Endothelial cell of hepatic sinusoid (primary cell): ENCODE data around the gene KRT80.

ENCODE experiments used
- in situ Hi-C: cut with HindIII; loops from 2 replicates; pipeline ENCODE4 v1.10.0; 2017; ENCODE audit warnings: low sequenced_read_pairs

The KRT80 gene

DNA sequence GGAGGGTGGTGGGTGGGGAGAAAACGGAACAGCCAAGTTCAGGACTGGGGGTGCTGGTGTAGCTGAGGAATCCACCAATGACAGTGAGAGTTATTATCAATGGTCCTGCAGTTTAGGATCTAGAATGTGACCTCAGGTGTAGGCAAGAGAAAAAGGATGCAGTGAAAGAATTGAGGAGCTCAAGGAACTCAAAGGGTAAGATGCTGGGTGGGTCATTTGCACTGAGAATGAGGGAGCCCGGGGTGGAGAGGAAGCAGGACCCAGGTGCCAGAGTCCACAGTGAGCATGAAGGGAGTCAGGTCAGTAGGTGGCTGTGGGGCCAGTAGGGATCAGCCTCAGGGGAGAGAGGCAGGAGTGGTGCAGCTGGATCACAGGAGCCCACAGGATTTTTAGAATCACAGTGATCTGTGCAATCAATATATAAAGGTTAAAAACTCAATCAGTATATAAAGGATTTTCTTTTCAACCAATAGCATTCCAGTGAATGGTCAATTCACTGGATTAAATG lies 38.1 kb upstream of the KRT80 start:
- in situ Hi-C loops: loop anchor here (5.0 kb wide), 1 partner anchor 52 kb away; no protein-coding TSS in a partner anchor

DNA sequence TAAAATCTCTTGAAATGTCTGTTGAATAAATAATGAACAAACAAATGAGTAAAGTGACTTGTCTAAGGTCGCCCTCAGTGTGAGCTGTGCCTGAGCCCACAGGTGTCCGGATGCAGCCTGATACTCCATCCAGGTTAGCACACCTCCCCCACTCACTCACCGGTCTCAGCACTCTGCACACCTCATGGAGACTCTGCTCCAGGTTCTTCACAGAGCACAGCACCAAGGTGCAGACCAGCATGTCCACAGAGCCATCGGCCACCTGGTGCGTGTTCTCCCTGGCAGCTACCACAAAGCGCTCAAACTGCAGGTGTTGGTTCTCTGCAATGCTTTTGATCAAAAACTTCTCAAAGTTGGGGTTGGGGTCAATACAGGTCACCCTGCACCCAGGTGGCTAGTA lies 37.1 kb upstream of the KRT80 start:
- in situ Hi-C loops: loop anchor here (5.0 kb wide), 1 partner anchor 53 kb away; no protein-coding TSS in a partner anchor

DNA sequence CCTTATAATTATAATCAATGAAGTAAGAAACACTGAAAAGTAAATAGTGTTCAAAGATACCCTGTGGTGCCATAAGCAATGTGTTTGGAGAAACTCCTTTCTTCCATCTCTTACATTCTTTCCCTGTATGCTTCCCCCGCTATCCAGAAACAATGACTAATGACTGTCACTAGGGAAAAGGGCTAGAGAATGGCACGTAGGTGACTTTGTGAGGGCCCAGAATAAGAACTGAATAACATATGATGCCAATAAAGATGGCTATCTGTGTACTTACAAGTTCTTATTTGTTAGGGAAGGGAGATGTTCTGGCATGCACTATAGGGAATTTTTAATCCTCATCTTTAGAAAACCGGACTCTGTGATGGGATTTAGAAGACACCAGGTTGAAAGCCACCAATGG lies 36.6 kb upstream of the KRT80 start:
- in situ Hi-C loops: loop anchor here (5.0 kb wide), 1 partner anchor 54 kb away; no protein-coding TSS in a partner anchor

DNA sequence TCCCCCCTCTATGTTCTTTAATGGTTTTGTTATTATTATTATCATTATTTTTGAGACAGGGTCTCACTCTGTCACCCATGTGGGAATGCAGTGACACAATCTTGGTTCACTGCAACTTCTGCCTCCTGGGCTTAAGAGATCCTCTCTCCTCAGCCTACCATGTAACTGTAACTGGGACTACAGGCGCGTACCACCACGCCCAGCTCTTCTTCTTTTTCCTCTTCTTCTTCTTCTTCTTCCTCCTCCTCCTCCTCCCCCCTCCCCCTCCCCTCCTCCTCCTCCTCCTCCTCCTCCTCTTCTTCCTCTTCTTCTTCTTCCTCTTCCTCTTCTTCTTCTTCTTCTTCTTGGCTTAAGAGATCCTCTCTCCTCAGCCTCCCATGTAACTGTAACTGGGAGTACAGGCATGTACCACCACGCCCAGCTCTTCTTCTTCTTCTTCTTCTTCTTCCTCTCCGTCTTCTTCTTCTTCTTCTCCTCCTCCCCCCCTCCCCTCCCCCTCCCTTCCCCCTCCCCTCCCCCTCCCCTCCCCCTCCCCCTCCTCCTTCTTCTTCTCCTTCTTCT lies 35.9 kb upstream of the KRT80 start:
- in situ Hi-C loops: loop anchor here (5.0 kb wide), 1 partner anchor 55 kb away; no protein-coding TSS in a partner anchor

DNA sequence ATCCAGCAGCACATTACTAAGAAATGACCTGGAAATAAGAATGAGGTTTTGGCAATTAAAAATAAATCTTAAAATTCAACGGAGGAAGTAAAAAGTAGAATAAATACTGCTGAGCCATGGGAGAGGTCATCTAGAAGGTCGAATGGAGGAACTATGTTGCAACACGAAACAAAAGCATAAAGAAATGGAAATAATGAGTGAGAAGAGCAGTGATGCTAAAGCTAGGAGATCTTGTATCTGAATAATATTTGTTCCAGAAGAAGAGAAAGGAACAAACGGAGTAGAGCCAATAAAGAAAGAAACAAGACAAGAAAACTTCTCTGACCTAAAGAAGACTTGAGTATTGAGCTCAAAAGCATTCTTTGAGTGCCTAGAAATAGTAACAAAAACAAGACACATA lies 34.6 kb upstream of the KRT80 start:
- in situ Hi-C loops: loop anchor here (5.0 kb wide), 1 partner anchor 56 kb away; no protein-coding TSS in a partner anchor

DNA sequence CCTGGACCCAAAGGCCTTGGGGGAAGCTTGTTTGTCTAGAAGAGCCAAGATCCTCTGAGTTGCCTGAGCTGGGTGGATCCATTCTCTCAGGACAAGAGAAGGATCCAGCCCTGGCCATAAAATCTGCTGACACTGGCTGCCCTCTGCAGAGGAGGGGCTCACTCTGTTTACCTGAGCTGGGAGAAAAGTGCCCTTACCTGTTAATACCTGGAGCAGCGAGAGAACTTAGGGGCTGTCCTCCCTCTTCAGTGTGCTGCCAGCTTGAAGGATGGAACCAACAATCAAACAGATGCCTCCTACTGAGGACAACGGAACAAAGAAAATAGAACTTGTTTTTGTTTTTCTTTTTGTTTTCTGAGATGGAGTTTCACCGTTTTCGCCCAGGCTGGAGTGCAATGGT lies 33.9 kb upstream of the KRT80 start:
- in situ Hi-C loops: loop anchor here (5.0 kb wide), 1 partner anchor 57 kb away; no protein-coding TSS in a partner anchor

DNA sequence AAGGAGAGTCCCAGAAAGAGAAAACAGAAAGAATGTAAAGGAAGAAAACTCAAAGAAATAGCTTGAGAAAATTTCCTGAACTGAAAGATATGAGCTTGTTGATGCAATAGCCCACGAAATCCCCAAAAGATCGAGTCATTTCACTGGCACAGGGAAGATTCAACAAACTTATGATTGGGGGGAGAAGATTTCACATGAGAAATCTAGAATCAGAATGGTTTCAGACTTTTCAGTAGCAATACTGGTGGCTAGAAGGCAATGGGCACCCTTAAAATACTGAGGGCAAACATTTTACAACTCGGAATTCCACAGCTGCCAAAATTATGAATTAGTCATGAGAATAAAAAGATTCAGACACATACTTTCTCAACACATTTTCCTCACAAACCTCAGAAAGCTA lies 32.3 kb upstream of the KRT80 start:
- in situ Hi-C loops: no loop called here

DNA sequence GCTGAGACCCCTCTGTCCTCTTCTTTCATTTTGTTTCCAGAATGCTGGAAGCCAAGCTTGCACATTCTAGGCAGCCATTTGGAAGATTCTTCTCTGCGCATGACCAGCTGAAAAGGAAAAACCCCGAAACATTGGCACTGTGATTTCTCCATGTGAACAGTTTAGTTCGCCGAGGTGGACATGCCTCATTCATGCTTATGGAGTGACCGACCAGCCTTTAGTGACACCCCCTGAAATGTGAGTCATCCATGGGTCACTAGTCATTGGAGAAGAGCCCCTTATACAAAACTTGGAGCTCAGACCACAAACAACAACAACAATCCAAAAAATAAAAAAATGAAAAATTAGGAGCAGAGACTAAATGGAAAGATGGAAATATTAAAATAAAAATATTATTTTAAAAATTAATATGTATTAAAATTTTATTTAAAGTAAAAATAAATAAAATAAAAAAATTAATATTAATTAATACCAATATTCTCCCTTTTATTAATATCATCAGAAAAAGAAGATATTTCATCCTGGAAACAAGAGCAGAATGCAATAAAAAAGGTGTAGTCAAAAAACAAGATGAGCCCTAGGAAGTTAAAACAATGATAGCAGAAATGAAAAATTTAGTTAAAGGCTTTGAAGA lies 31.7 kb upstream of the KRT80 start:
- in situ Hi-C loops: no loop called here

DNA sequence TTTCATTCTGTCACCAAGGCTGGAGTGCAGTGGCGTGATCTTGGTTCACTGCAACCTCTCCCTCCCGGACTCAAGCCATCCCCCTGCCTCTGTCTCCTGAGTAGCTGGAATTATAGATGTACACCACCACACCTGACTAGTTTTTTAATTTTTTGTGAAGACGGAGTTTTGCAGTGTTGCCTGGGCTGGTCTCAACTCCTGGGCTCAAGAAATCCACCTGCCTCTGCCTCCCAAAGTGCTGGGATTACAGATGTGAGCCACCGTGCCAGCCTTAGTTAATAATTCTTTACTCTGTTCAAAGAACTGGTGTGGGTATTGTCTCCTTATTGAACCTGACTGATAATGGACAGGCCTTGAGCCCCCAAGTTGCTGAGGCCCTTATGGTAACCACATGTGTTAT lies 30.9 kb upstream of the KRT80 start:
- in situ Hi-C loops: no loop called here

DNA sequence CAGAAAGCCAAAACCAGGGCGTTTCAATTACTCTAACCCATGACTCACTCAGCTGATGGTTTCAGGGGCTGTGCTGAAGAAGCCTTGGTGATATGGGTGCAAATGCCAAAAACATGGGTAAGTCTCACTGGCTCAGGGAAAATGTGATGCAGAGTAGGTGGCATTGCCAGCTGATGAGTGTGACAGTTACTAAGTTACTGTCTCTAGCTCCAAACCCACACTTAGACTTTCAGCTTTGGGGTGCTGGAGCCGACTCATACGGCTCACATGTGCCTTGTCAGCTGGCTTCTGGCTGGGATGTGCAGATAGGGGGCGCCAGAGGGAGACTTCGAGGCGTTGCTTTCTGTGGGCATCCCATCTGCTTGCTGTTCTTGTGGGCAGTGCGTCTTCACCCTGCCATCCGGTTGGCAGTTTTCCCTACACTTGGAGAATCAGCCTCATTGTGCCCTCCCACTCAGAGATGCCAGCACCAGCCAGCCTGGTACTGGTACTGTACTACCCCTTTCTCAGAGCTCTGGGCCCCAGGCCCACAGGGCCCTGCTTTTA lies 30.2 kb upstream of the KRT80 start:
- in situ Hi-C loops: no loop called here

DNA sequence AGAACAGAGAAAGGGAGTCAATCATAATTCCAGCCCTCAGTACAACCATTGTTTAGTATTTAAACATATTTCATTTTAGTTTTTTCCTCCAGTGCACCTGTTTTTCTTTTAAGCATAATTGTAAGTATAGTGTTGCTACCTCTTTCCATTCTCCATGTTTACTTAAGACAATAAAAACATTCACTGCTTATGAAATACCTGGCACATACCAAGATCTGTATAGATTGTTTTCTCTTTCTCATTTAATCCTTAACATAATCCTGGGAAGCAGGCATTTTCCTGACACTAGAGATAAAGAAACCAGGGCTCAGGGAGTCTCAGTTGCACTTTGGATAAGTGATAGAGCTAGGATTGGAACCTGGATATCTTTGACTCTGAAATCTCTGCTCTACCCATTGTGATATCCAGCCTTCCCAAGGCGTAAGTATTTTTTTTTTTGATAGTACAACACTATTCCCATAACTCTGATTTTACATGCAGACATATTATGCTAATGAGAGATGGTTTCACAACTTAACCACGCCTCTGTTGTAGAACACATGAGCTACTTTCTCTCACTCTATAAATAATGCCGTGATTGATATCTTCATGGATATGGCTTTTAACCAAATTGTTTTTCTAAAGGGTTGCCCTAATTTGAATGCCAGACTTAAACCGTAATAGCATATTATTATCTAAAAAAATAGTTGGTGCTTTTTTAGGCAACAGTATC lies 29.4 kb upstream of the KRT80 start:
- in situ Hi-C loops: no loop called here

DNA sequence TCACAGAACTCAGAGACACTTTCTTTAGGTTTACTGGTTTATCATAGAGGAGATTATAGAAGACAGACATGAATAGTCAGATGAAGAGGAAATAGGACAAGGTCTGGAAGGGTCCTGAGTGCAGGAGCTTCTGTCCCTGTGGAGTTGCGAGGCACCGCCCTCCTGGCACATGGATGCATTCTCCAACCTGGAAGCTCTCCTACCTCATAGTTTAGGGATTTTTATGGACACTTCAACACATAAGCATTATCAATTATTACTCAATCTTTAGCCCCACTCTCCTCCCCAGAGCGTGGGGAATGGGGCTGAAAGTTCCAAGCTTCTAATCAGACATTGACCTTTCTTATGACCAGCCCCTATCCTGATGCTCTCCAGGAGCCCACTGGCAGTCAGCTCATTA lies 28.7 kb upstream of the KRT80 start:
- in situ Hi-C loops: no loop called here

DNA sequence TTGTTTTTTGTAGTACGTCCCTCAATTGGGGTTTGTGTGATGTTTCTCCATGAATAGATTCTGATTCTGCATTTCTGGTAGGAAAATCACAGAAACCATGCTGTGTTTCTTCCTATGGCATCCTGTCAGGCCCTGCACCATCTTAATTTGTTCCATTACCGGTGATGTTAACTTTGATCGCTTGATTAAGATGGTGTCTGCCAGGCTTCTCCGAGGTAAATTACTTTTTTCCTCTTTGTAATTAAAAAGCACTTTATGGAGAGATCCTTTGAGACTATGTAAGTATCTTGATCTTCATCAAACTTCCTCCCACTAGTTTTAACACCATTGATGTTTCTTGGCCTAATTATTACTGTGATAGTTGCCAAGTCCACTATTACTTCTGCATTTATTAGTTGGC lies 26.2 kb upstream of the KRT80 start:
- in situ Hi-C loops: loop anchor here (5.0 kb wide), 1 partner anchor 94 kb away; no protein-coding TSS in a partner anchor

DNA sequence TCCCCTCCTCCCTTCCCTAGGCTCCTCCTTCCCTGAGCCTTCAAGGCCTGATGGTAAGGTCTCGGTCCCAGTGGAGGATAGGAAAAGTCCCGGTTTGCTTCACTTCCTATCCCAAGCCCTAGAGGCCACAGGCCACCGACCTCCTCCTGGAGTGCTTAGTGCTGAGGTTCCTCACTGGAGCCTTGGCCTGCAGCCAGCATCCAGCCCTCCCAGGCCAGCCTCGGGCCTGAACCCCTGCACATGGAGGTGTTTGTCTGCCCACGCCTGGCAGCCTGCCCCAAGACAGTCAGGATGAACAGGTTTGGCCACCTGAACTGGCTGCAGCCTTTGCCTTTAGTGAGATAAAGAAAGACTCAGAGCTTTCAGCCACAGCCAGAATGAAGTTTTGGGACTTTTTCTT lies 25.4 kb upstream of the KRT80 start:
- in situ Hi-C loops: loop anchor here (5.0 kb wide), 1 partner anchor 95 kb away; no protein-coding TSS in a partner anchor

DNA sequence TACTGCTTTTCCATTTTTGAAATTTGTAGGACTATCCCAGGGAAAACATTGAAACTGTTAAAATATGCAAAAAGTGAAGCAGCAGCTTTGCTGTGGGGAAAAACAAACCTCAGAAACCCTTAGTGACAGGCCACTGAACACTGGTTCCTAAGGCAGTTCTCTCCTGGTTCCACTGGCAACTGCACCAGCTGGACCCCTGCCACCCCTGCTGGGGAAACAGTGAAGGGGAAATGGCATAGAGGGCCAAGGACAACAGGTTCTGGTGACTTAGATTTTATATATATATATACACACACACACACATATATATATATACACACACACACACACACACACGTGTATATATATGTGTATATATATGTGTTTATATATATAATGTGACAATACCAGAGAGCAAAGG lies 25.0 kb upstream of the KRT80 start:
- in situ Hi-C loops: loop anchor here (5.0 kb wide), 1 partner anchor 95 kb away; no protein-coding TSS in a partner anchor

DNA sequence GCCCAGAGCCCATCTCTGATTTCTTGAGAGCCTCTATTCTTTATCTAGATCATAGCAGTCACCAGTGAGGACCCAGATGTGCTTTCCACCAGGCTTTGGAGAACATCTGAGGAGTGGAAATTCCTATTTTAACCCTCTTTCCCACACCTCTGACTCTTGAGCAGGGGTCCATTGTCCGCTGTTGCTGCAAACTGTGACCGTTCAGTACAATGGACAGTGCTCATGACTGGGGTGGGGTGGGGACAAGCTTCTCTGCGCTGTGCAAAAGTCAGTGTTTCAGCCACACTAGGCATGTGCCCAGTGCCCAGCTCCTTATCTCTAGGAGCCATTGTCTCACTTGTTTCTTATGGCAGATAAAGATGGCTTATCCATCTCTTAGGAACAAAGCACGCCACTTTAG lies 24.3 kb upstream of the KRT80 start:
- in situ Hi-C loops: loop anchor here (5.0 kb wide), 1 partner anchor 96 kb away; no protein-coding TSS in a partner anchor

DNA sequence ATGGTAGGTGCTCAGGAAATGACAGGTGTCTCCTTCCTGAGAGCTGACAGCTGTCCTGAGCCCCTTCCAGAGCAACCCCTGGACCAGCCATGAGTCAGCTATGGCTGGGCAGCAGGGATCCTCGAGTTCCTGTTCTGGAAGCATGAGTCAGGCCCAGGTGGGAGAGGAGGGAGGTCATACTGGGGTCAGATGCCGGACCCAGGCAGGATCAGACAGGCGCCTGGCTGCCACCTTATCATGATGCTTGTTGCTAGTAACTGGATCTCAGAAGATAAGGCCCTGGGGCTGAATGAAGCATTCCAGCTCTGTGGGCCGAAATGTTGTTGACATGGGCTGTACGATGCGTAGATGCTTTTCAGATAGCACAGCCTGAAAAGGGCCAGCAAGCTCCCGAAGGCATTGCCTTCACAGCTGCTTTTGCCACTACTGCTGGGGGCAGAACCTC lies 23.8 kb upstream of the KRT80 start:
- in situ Hi-C loops: loop anchor here (5.0 kb wide), 1 partner anchor 97 kb away; no protein-coding TSS in a partner anchor

DNA sequence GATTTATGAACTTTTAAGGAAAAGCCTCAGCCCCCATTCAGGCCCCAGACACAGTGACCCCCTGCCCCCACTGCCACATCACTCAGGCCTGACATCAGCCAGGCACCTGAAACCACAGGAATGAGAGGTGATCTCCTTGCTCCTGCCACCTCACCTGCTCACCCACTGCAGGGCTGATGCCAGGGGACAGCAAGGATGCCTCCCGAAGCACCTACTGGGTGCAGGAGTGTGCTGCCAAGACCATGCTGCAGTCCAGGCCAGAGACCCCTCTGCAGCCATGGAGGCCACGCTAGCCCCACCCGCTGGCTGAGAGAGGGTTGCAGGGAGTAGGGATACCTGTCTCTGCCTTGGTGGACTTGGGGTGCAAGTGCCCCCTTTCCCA lies 22.6 kb upstream of the KRT80 start:
- in situ Hi-C loops: loop anchor here (5.0 kb wide), 1 partner anchor 122 kb away; no protein-coding TSS in a partner anchor

DNA sequence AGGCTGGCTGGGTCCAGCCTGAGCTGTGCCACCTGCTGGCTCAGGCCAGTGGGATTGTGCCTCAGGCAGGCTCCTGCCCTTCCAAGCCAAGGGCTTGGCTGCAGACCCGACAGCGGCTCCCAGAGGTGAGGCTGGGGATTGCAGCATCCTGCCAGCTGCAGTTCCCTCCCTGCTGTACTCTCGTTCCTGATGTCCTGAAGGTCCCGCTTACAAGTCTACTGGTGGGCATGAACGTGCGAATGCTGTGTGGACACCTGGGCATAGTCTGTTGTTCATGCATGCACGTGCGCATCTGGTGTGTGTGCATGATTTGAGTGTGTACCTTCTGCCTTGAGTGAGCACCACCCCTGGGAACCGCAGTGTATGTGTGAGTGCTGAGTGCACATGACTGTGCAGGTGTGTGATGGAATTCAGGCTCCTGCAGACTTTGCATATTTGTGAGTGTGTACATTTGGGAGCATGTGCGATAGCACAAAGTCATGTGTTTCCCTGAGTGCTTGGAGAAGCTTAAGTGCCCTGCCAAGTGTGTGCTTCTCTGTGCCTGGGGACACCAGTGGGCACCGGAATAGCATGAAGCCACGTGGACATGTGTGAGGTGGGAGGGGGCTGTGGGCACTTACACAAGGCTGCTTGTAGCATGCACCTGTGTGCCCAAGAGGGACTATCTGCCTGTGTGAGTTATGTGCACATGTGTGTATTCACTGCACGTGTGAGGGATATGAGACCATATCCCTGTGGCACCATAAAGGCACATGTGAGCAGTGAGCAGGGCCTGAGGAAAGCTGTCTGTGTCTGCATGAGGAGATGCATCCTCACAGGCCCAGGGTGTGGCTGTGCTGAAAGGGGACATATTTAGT lies 22.0 kb upstream of the KRT80 start:
- in situ Hi-C loops: loop anchor here (5.0 kb wide), 1 partner anchor 121 kb away; no protein-coding TSS in a partner anchor
